Measurements from ENCODE around the gene CFAP161.

GRCh38 chr15:81152339-81152738, 18.3 kb downstream of the CFAP161 start:
- TF ChIP-seq CTCF (IDR thresholded peaks at IDR 0.05; ENCODE audit: low read length) (no peak), EZH2 (optimal IDR thresholded peaks at IDR 0.05; ENCODE audit: low read depth, low read length) (no peak), EZH2phosphoT487 (IDR thresholded peaks at IDR 0.05; ENCODE audit: low read length) (no peak)
